SK-N-SH (cell line): ENCODE data around the gene CHCHD3. TPM values are rescaled to one million over a fixed set of nuclear protein-coding genes. Genes with fewer than 3 reads are reported as not detected.

ENCODE experiments used
- CTCF ChIA-PET: fragments of 300-600, 350-600 bp; formaldehyde crosslinking; extraction: SDS; loops from one replicate; lab custom pipeline; 2021; lab: Yijun Ruan, JAX
- POLR2A ChIA-PET: fragments of 350-600 bp; sonication (Branson Sonifier 250); formaldehyde crosslinking; extraction: SDS; loops from one replicate; lab custom pipeline; 2020; ENCODE audit warnings: antibody characterized with exemption, inconsistent platforms; lab: Yijun Ruan, JAX
- DNase-seq: peaks from one replicate; pipeline ENCODE4 v3.0.0; 2012
- H2AFZ ChIP-seq: fragments of 200-600 bp; sonication (generic); 2 replicates; pipeline ENCODE4 v1.8.1; 2016; ENCODE audit warnings: antibody characterized with exemption, mild to moderate bottlenecking, low read depth
- H3F3A ChIP-seq: fragments of 200-600 bp; sonication (generic); replicated peaks from 2 replicates; pipeline ENCODE3; 2016; ENCODE audit warnings: antibody characterized with exemption, mild to moderate bottlenecking; ENCODE audit not compliant: insufficient read depth
- H3K27ac ChIP-seq, 2 experiments: fragments of 200-500 bp in 1 of 2; fragments of 200-600 bp in 1 of 2; sonication (Bioruptor generic) in 1 of 2; sonication (generic), shearing (Covaris generic) in 1 of 2; 2 replicates each; pipeline versions ENCODE4 v1.5.1 to v1.6.1; 2014 to 2016; ENCODE audit warnings: low read depth in 2 of 2, inconsistent platforms in 1 of 2, low read length in 1 of 2, mild to moderate bottlenecking in 1 of 2, mixed read lengths in 1 of 2
- H3K27me3 ChIP-seq: fragments of 200-600 bp; sonication (generic), shearing (Covaris generic); 2 replicates; pipeline ENCODE4 v1.6.1; 2016; ENCODE audit warnings: mixed run types; ENCODE audit not compliant: insufficient read depth
- H3K36me3 ChIP-seq, 2 experiments: fragments of 200-500 bp in 1 of 2; fragments of 200-600 bp in 1 of 2; sonication (Bioruptor generic) in 1 of 2; sonication (generic) in 1 of 2; replicated peaks in 1 of 2; 2 replicates each; pipeline versions ENCODE3 to v1.5.1; 2014 to 2016; ENCODE audit warnings: low read length in 1 of 2, mild to moderate bottlenecking in 1 of 2; ENCODE audit not compliant: insufficient read depth in 2 of 2, control insufficient read depth in 1 of 2
- H3K4me1 ChIP-seq, 2 experiments: fragments of 200-500 bp in 1 of 2; fragments of 200-600 bp in 1 of 2; sonication (Bioruptor generic) in 1 of 2; sonication (generic), shearing (Covaris generic) in 1 of 2; 2 replicates each; pipeline versions ENCODE4 v1.5.1 to v1.6.1; 2014 to 2016; ENCODE audit warnings: low read depth in 1 of 2, low read length in 1 of 2, mixed run types in 1 of 2; ENCODE audit not compliant: insufficient read depth in 2 of 2, control insufficient read depth in 1 of 2
- H3K4me2 ChIP-seq: fragments of 200-600 bp; sonication (generic), shearing (Covaris generic); 2 replicates; pipeline ENCODE4 v1.6.1; 2017; ENCODE audit warnings: mixed run types
- H3K4me3 ChIP-seq, 2 experiments: fragments of 200-500 bp in 1 of 2; fragments of 200-600 bp in 1 of 2; sonication (Bioruptor generic) in 1 of 2; sonication (generic), shearing (Covaris generic) in 1 of 2; 2 replicates each; pipeline versions ENCODE4 v1.5.1 to v1.8.1; 2014 to 2016; ENCODE audit warnings: low read depth in 2 of 2, inconsistent platforms in 1 of 2, low read length in 1 of 2, mild to moderate bottlenecking in 1 of 2, mixed read lengths in 1 of 2, moderate library complexity in 1 of 2
- H3K79me2 ChIP-seq: fragments of 200-600 bp; sonication (generic); 2 replicates; pipeline ENCODE4 v1.8.1; 2017; ENCODE audit warnings: mild to moderate bottlenecking; ENCODE audit not compliant: insufficient read depth
- H3K9ac ChIP-seq: fragments of 200-600 bp; sonication (generic); 2 replicates; pipeline ENCODE4 v1.6.1; 2017; ENCODE audit warnings: mixed run types
- H3K9me2 ChIP-seq: fragments of 200-600 bp; sonication (generic); 2 replicates; pipeline ENCODE4 v1.6.1; 2017; ENCODE audit warnings: mixed run types
- H3K9me3 ChIP-seq: fragments of 200-600 bp; sonication (generic); 2 replicates; pipeline ENCODE4 v1.6.1; 2017; ENCODE audit warnings: mixed run types, mild to moderate bottlenecking, moderate library complexity
- H4K20me1 ChIP-seq: fragments of 200-600 bp; sonication (generic); 2 replicates; pipeline ENCODE4 v1.6.1; 2017; ENCODE audit warnings: mild to moderate bottlenecking, mixed run types; ENCODE audit not compliant: insufficient read depth
- CHD2 ChIP-seq: fragments of 150-350 bp; IDR thresholded peaks from 2 replicates; pipeline ENCODE4 v1.6.1; 2018; ENCODE audit warnings: low read length; ENCODE audit not compliant: partially characterized antibody
- ELF1 ChIP-seq: IDR thresholded peaks from 2 replicates; pipeline ENCODE4 v1.4.0; 2012
- EZH2phosphoT487 ChIP-seq: fragments of 200-600 bp; sonication (generic); IDR thresholded peaks from 2 replicates; pipeline ENCODE4 v1.6.1; 2017; ENCODE audit warnings: low read depth, mixed run types, mild to moderate bottlenecking, antibody characterized with exemption, moderate library complexity, borderline replicate concordance
- GABPA ChIP-seq: IDR thresholded peaks from 2 replicates; pipeline ENCODE4 v1.4.0; 2012; ENCODE audit warnings: low read depth, mild to moderate bottlenecking
- JUND ChIP-seq: IDR thresholded peaks from 2 replicates; pipeline ENCODE4 v1.4.0; 2012
- MXI1 ChIP-seq: IDR thresholded peaks from 2 replicates; pipeline ENCODE4 v1.6.1; 2012; ENCODE audit warnings: mild to moderate bottlenecking, low read depth, low read length, improper control_type of control experiment
- NFIC ChIP-seq: IDR thresholded peaks from 2 replicates; pipeline ENCODE4 v1.4.0; 2012; ENCODE audit warnings: borderline replicate concordance
- POLR2AphosphoS5 ChIP-seq: IDR thresholded peaks from 2 replicates; pipeline ENCODE4 v1.6.1; 2012; ENCODE audit warnings: low read depth, low read length
- RCOR1 ChIP-seq: fragments of 150-350 bp; IDR thresholded peaks from 2 replicates; pipeline ENCODE4 v1.6.1; 2017; ENCODE audit warnings: antibody characterized with exemption, low read length
- RXRA ChIP-seq: IDR thresholded peaks from 2 replicates; pipeline ENCODE4 v1.4.0; 2012; ENCODE audit warnings: low read depth, mild to moderate bottlenecking, borderline replicate concordance
- SIN3A ChIP-seq: IDR thresholded peaks from 2 replicates; pipeline ENCODE4 v1.6.1; 2012; ENCODE audit warnings: low read depth, mild to moderate bottlenecking, low read length, moderate library complexity, borderline replicate concordance
- TCF12 ChIP-seq: IDR thresholded peaks from 2 replicates; pipeline ENCODE4 v1.4.0; 2012
- TEAD4 ChIP-seq: IDR thresholded peaks from 2 replicates; pipeline ENCODE4 v1.4.0; 2012; ENCODE audit warnings: mild to moderate bottlenecking, borderline replicate concordance; ENCODE audit not compliant: insufficient read depth
- WGBS: methylation state at CpG from one replicate; pipeline ENCODE4 v1.1.6; 2017; ENCODE audit warnings: low lambda C conversion rate; 5-methylcytosine and 5-hydroxymethylcytosine counted together
- polyA plus RNA-seq, 3 experiments: library from polyadenylated mRNA; depleted of rRNA; stranded (reverse); fragments of >200 nt; gene quantifications; 2 replicates each; pipeline ENCODE4 v1.2.3, GENCODE V29; 2012
- TF ChIP-seq, protein P1 (sequence below): IDR thresholded peaks from 2 replicates; pipeline ENCODE4; 2012
- TF ChIP-seq, protein P2 (sequence below): IDR thresholded peaks from 2 replicates; pipeline ENCODE4 v1.4.0; 2012; ENCODE audit warnings: low read depth, borderline replicate concordance
- TF ChIP-seq, protein P3 (sequence below): fragments of 200-600 bp; sonication (generic); IDR thresholded peaks from 2 replicates; pipeline ENCODE4 v1.6.1; 2017; ENCODE audit warnings: antibody characterized with exemption, mild to moderate bottlenecking, moderate library complexity
- TF ChIP-seq, protein P4 (sequence below): fragments of 150-350 bp; IDR thresholded peaks from 2 replicates; pipeline ENCODE4 v1.6.1; 2017; ENCODE audit warnings: antibody characterized with exemption, low read length, low read depth, borderline replicate concordance
- TF ChIP-seq, protein P5 (sequence below): IDR thresholded peaks from 2 replicates; pipeline ENCODE4 v1.4.0; 2012; ENCODE audit warnings: low read depth
- TF ChIP-seq, protein P6 (sequence below): IDR thresholded peaks from 2 replicates; pipeline ENCODE4 v1.4.0; 2012; ENCODE audit warnings: low read depth, borderline replicate concordance

The CHCHD3 gene
- polyA plus RNA-seq, 1 of the 3 experiments (the other 2 are of a cell fraction), result 97.1 TPM

DNA sequence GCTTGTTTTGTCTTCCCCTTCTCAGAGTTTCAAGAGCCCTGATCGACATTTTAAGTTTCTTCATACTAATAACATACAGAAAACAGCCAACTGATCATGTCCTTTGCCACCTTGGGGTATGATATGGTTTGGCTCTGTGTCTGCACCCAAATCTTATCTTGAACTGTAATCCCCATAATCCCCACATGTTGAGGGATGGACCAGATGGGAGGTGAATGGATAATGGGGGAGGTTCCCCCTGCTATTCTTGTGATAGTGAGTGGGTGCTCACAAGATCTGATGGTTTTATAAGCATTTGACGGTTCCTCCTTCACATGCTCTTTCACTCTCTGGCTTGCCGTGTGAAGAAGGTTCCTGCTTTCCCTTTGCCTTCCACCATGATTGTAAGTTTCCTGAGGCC lies 190.3 kb downstream of the CHCHD3 start:
- no peaks in the 10 kb centered on the region for H4K20me1 ChIP-seq

DNA sequence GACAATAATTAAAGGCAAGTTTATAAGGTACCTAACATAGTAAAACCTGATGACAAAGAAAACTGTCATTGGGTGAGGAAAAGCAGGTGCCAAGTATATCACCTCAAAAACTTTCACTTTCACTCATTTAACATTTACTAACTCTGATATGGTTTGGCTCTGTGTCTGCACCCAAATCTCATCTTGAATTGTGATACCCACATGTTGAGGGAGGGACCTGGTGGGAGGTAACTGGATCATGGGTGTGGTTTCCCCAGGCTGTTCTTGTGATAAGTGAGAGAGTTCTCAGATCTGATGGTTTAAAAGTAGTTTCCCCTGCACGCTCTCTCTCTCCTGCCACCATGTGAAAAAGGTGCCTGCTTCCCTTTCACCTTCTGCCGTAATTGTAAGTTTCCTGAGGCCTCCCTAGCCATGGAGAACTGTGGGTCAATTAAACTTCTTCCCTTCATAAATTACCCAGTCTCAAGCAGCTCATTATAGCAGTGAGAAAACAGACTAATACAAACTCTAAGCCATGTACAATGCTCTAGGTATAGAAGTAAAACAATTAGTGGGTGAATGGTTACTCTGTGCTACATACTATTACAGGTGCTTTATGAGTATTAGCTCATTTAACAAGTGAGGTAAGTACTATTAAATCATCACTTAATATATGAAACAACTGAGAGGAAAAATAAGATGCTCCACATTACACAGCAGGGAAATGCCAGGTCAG lies 199.0 kb downstream of the CHCHD3 start:
- Histone ChIP-seq H3K9ac (no peak overlapping the region), H3K4me2 (no peak overlapping the region), H2AFZ (no peak overlapping the region), H3K4me1 (peaks cover 0 to 7% of the 10 kb centered on the region in 2 experiments; a peak in 2 of 4 replicates), H4K20me1 (no peaks in the 10 kb centered on the region), H3K79me2 (peaks cover 16% of the 10 kb centered on the region), H3F3A (no peaks in the 10 kb centered on the region), H3K9me3 (no peaks in the 10 kb centered on the region), H3K9me2 (0 out of 2 replicates have a peak, but pooled peaks cover 2% of the 10 kb centered on the region), H3K27me3 (no peaks in the 10 kb centered on the region), H3K4me3 (no peak overlapping the region), H3K27ac (no peak overlapping the region), H3K36me3 (peaks cover 25 to 41% of the 10 kb centered on the region in 2 experiments)
- WGBS, result 91% methylated on average over 2 of the region's 2 CpGs
- no peak for TF ChIP-seq NFIC
- no peak for TF ChIP-seq TEAD4
- TF ChIP-seq, protein P1, sequence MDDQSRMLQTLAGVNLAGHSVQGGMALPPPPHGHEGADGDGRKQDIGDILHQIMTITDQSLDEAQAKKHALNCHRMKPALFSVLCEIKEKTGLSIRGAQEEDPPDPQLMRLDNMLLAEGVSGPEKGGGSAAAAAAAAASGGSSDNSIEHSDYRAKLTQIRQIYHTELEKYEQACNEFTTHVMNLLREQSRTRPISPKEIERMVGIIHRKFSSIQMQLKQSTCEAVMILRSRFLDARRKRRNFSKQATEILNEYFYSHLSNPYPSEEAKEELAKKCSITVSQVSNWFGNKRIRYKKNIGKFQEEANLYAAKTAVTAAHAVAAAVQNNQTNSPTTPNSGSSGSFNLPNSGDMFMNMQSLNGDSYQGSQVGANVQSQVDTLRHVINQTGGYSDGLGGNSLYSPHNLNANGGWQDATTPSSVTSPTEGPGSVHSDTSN, result no peak
- no peak for TF ChIP-seq CHD2
- TF ChIP-seq, protein P2, sequence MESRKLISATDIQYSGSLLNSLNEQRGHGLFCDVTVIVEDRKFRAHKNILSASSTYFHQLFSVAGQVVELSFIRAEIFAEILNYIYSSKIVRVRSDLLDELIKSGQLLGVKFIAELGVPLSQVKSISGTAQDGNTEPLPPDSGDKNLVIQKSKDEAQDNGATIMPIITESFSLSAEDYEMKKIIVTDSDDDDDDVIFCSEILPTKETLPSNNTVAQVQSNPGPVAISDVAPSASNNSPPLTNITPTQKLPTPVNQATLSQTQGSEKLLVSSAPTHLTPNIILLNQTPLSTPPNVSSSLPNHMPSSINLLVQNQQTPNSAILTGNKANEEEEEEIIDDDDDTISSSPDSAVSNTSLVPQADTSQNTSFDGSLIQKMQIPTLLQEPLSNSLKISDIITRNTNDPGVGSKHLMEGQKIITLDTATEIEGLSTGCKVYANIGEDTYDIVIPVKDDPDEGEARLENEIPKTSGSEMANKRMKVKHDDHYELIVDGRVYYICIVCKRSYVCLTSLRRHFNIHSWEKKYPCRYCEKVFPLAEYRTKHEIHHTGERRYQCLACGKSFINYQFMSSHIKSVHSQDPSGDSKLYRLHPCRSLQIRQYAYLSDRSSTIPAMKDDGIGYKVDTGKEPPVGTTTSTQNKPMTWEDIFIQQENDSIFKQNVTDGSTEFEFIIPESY, result no peak
- TF ChIP-seq, protein P3, sequence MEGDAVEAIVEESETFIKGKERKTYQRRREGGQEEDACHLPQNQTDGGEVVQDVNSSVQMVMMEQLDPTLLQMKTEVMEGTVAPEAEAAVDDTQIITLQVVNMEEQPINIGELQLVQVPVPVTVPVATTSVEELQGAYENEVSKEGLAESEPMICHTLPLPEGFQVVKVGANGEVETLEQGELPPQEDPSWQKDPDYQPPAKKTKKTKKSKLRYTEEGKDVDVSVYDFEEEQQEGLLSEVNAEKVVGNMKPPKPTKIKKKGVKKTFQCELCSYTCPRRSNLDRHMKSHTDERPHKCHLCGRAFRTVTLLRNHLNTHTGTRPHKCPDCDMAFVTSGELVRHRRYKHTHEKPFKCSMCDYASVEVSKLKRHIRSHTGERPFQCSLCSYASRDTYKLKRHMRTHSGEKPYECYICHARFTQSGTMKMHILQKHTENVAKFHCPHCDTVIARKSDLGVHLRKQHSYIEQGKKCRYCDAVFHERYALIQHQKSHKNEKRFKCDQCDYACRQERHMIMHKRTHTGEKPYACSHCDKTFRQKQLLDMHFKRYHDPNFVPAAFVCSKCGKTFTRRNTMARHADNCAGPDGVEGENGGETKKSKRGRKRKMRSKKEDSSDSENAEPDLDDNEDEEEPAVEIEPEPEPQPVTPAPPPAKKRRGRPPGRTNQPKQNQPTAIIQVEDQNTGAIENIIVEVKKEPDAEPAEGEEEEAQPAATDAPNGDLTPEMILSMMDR, result no peak
- no peak for TF ChIP-seq POLR2AphosphoS5
- TF ChIP-seq SIN3A, result no peak
- no peak for TF ChIP-seq GABPA
- no peak for TF ChIP-seq EZH2phosphoT487
- no peak for TF ChIP-seq TCF12
- TF ChIP-seq ELF1, result no peak
- no peak for TF ChIP-seq MXI1
- no peak for TF ChIP-seq RXRA
- TF ChIP-seq, protein P4, sequence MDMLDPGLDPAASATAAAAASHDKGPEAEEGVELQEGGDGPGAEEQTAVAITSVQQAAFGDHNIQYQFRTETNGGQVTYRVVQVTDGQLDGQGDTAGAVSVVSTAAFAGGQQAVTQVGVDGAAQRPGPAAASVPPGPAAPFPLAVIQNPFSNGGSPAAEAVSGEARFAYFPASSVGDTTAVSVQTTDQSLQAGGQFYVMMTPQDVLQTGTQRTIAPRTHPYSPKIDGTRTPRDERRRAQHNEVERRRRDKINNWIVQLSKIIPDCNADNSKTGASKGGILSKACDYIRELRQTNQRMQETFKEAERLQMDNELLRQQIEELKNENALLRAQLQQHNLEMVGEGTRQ, result no peak
- TF ChIP-seq, protein P5, sequence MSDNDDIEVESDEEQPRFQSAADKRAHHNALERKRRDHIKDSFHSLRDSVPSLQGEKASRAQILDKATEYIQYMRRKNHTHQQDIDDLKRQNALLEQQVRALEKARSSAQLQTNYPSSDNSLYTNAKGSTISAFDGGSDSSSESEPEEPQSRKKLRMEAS, result no peak
- TF ChIP-seq JUND, result no peak
- TF ChIP-seq RCOR1, result no peak
- TF ChIP-seq, protein P6, sequence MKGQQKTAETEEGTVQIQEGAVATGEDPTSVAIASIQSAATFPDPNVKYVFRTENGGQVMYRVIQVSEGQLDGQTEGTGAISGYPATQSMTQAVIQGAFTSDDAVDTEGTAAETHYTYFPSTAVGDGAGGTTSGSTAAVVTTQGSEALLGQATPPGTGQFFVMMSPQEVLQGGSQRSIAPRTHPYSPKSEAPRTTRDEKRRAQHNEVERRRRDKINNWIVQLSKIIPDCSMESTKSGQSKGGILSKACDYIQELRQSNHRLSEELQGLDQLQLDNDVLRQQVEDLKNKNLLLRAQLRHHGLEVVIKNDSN, result no peak
- ChIA-PET POLR2A (no interaction called here), CTCF (interaction anchor here (1.1 kb wide), 2 partner anchors 14 to 302 kb away, joined by 3 read pairs; no protein-coding TSS in a partner anchor)
- DNase-seq, result no peak

More for the DNA sequence above, 190.3 kb downstream of the CHCHD3 start:
- Histone ChIP-seq H3K36me3 (peaks cover 0 to 14% of the 10 kb centered on the region in 2 experiments), H3F3A (no peaks in the 10 kb centered on the region), H3K4me3 (no peak overlapping the region), H2AFZ (no peak overlapping the region), H3K9me3 (no peaks in the 10 kb centered on the region), H3K9ac (no peak overlapping the region), H3K4me1 (no peaks in the 10 kb centered on the region), H3K79me2 (peaks cover 6% of the 10 kb centered on the region), H3K27me3 (no peaks in the 10 kb centered on the region), H3K27ac (no peak overlapping the region), H3K4me2 (no peak overlapping the region), H3K9me2 (0 out of 2 replicates have a peak, but pooled peaks cover 4% of the 10 kb centered on the region)
- ChIA-PET POLR2A (no interaction called here), CTCF (interaction anchor here (1.0 to 1.6 kb wide), 3 partner anchors 21 to 946 kb away, joined by 3 read pairs; no protein-coding TSS in a partner anchor)
- no peak for DNase-seq
- 97% methylated on average over 3 of the region's 3 CpGs for WGBS
- TF ChIP-seq JUND, result no peak
